ENCODE measurements around the gene DNASE1.

DNASE1 gene

GRCh38 chr16:3625331-3625730 is 29.2 kb upstream of the DNASE1 start:
- H3K79me2 ChIP-seq (ENCODE audit: low read length): no peaks in the 10 kb centered on the region

GRCh38 chr16:3625911-3626732 is 28.4 kb upstream of the DNASE1 start:
- Histone ChIP-seq H3K4me2 (ENCODE audit: low read length) (no peak overlapping the region), H3K36me3 (replicated peaks; ENCODE audit: low read depth, low read length) (no peaks in the 10 kb centered on the region), H3K4me3 (ENCODE audit: low read length) (no peak overlapping the region), H3K4me1 (ENCODE audit: low read length) (peaks cover 8% of the 10 kb centered on the region), H2AFZ (ENCODE audit: low read depth, low read length) (no peak overlapping the region), H4K20me1 (ENCODE audit: insufficient read depth, low read length) (no peaks in the 10 kb centered on the region), H3K27me3 (ENCODE audit: low read depth, low read length) (no peaks in the 10 kb centered on the region), H3K27ac (ENCODE audit: low read length) (no peak overlapping the region), H3K9me3 (ENCODE audit: insufficient read depth, low read length) (no peaks in the 10 kb centered on the region), H3K79me2 (ENCODE audit: low read length) (no peaks in the 10 kb centered on the region), H3K9ac (ENCODE audit: low read length) (no peak overlapping the region)
- peak; percentile 22; the same call in 1 of the 2 replicates for TF ChIP-seq CTCF (IDR thresholded peaks at IDR 0.05; ENCODE audit: low read depth, low read length)
- TF ChIP-seq EZH2phosphoT487 (IDR thresholded peaks at IDR 0.05; ENCODE audit: low read depth): no peak

More at GRCh38 chr16:3625331-3625730, 29.2 kb upstream of the DNASE1 start:
- H4K20me1 ChIP-seq (ENCODE audit: insufficient read depth, low read length): no peaks in the 10 kb centered on the region
- H3K9me3 ChIP-seq (ENCODE audit: insufficient read depth, low read length): no peaks in the 10 kb centered on the region
- H3K4me2 ChIP-seq (ENCODE audit: low read length): no peak overlapping the region
- H3K36me3 ChIP-seq (replicated peaks; ENCODE audit: low read depth, low read length): no peaks in the 10 kb centered on the region
- no peak overlapping the region for H3K4me3 ChIP-seq (ENCODE audit: low read length)
- no peak overlapping the region for H2AFZ ChIP-seq (ENCODE audit: low read depth, low read length)
- H3K27ac ChIP-seq (ENCODE audit: low read length): no peak overlapping the region
- peaks cover 8% of the 10 kb centered on the region for H3K4me1 ChIP-seq (ENCODE audit: low read length)
- H3K27me3 ChIP-seq (ENCODE audit: low read depth, low read length): no peaks in the 10 kb centered on the region
- TF ChIP-seq CTCF (IDR thresholded peaks at IDR 0.05; ENCODE audit: low read depth, low read length): no peak
- no peak for TF ChIP-seq EZH2phosphoT487 (IDR thresholded peaks at IDR 0.05; ENCODE audit: low read depth)
- no peak overlapping the region for H3K9ac ChIP-seq (ENCODE audit: low read length)

GRCh38 chr16:3637371-3637923 is 17.0 kb upstream of the DNASE1 start:
- H3K27ac ChIP-seq (ENCODE audit: low read length): peak overlapping the region; percentile 5; the same call in 1 of the 2 replicates
- TF ChIP-seq EZH2phosphoT487 (IDR thresholded peaks at IDR 0.05; ENCODE audit: low read depth) (no peak), CTCF (IDR thresholded peaks at IDR 0.05; ENCODE audit: low read depth, low read length) (no peak)
- peak overlapping the region; percentile 65; the same call in 1 of the 2 replicates for H2AFZ ChIP-seq (ENCODE audit: low read depth, low read length)

GRCh38 chr16:3638916-3639644 is 15.4 kb upstream of the DNASE1 start:
- Histone ChIP-seq H3K27ac (ENCODE audit: low read length) (no peak overlapping the region), H3K4me2 (ENCODE audit: low read length) (no peak overlapping the region), H3K9me3 (ENCODE audit: insufficient read depth, low read length) (no peaks in the 10 kb centered on the region), H3K27me3 (ENCODE audit: low read depth, low read length) (no peaks in the 10 kb centered on the region), H4K20me1 (ENCODE audit: insufficient read depth, low read length) (no peaks in the 10 kb centered on the region), H3K36me3 (replicated peaks; ENCODE audit: low read depth, low read length) (no peaks in the 10 kb centered on the region), H3K9ac (ENCODE audit: low read length) (no peak overlapping the region), H3K4me1 (ENCODE audit: low read length) (peaks cover 10% of the 10 kb centered on the region), H3K4me3 (ENCODE audit: low read length) (no peak overlapping the region), H2AFZ (ENCODE audit: low read depth, low read length) (no peak overlapping the region), H3K79me2 (ENCODE audit: low read length) (no peaks in the 10 kb centered on the region)
- TF ChIP-seq CTCF (IDR thresholded peaks at IDR 0.05; ENCODE audit: low read depth, low read length) (no peak), EZH2phosphoT487 (IDR thresholded peaks at IDR 0.05; ENCODE audit: low read depth) (no peak)

More at GRCh38 chr16:3637371-3637923, 17.0 kb upstream of the DNASE1 start:
- Histone ChIP-seq H3K4me2 (ENCODE audit: low read length) (peak overlapping the region; percentile 2; the same call in 1 of the 2 replicates), H3K4me3 (ENCODE audit: low read length) (no peak overlapping the region), H3K27me3 (ENCODE audit: low read depth, low read length) (no peaks in the 10 kb centered on the region), H3K4me1 (ENCODE audit: low read length) (peaks cover 10% of the 10 kb centered on the region), H4K20me1 (ENCODE audit: insufficient read depth, low read length) (no peaks in the 10 kb centered on the region), H3K36me3 (replicated peaks; ENCODE audit: low read depth, low read length) (no peaks in the 10 kb centered on the region), H3K9ac (ENCODE audit: low read length) (0 out of 2 replicates have a peak overlapping the region, but pooled peaks have one; percentile 16), H3K9me3 (ENCODE audit: insufficient read depth, low read length) (no peaks in the 10 kb centered on the region), H3K79me2 (ENCODE audit: low read length) (no peaks in the 10 kb centered on the region)
